ENCODE measurements around the gene METTL5.
"Not testable (repeated sequence)": the region's sequence is repeated elsewhere in the genome, so short reads cannot be mapped to it uniquely, and the experiment has no call there.

Gene METTL5

GRCh38 chr2:169827272-169828140 lies 2.8 kb upstream of the METTL5 start, which contains the start of gene UBR3:
Gene UBR3, plus strand, starts transcription at chr2:169827454. Its CDS starts 54 bp downstream, at chr2:169827508.
- H3K9me3 ChIP-seq (ENCODE audit: insufficient read depth, low read length): no peaks in the 10 kb centered on the region
- no peaks in the 10 kb centered on the region for H3K4me1 ChIP-seq (ENCODE audit: insufficient read depth, insufficient read length)
- TF ChIP-seq ZNF274 (IDR thresholded peaks at IDR 0.05; ENCODE audit: low read depth, low read length) (no peak), YY1 (IDR thresholded peaks at IDR 0.05; ENCODE audit: insufficient read depth, insufficient read length) (peak; percentile 55), SUZ12 (IDR thresholded peaks at IDR 0.05; ENCODE audit: extremely low read depth, insufficient read depth, insufficient read length) (no peak)
- DNase-seq (ENCODE audit: low read depth, low spot score): peak; percentile 90
- peak within 1 kb of the TSS; percentile 94 for H3K9ac ChIP-seq (ENCODE audit: insufficient read length, low read depth)
- peak within 1 kb of the TSS; percentile 94 for H3K4me3 ChIP-seq (ENCODE audit: insufficient read length, low read depth)
- H3K36me3 ChIP-seq (ENCODE audit: insufficient read depth, insufficient read length, low read length): peaks cover 10% of the 10 kb centered on the region
- no peaks in the 10 kb centered on the region for H3K27me3 ChIP-seq (ENCODE audit: insufficient read depth, insufficient read length)

GRCh38 chr2:169823996-169824372 lies 721 bp downstream of the METTL5 start:
- H3K9me3 ChIP-seq (ENCODE audit: insufficient read depth, low read length): no peaks in the 10 kb centered on the region

GRCh38 chr2:169822785-169823392 lies 1.8 kb downstream of the METTL5 start:
- Histone ChIP-seq H3K9me3 (ENCODE audit: insufficient read depth, low read length) (no peaks in the 10 kb centered on the region), H3K36me3 (ENCODE audit: insufficient read depth, insufficient read length, low read length) (peaks cover 46% of the 10 kb centered on the region), H3K27me3 (ENCODE audit: insufficient read depth, insufficient read length) (no peaks in the 10 kb centered on the region), H3K9ac (ENCODE audit: insufficient read length, low read depth) (no peak overlapping the region), H3K4me3 (ENCODE audit: insufficient read length, low read depth) (no peak overlapping the region), H3K4me1 (ENCODE audit: insufficient read depth, insufficient read length) (no peaks in the 10 kb centered on the region)
- TF ChIP-seq YY1 (IDR thresholded peaks at IDR 0.05; ENCODE audit: insufficient read depth, insufficient read length) (no peak), ZNF274 (IDR thresholded peaks at IDR 0.05; ENCODE audit: low read depth, low read length) (no peak), SUZ12 (IDR thresholded peaks at IDR 0.05; ENCODE audit: extremely low read depth, insufficient read depth, insufficient read length) (no peak)
- no peak for DNase-seq (ENCODE audit: low read depth, low spot score)

More at GRCh38 chr2:169823996-169824372, 721 bp downstream of the METTL5 start:
- Histone ChIP-seq H3K27me3 (ENCODE audit: insufficient read depth, insufficient read length) (no peaks in the 10 kb centered on the region), H3K4me3 (ENCODE audit: insufficient read length, low read depth) (peak overlapping the region; percentile 87), H3K36me3 (ENCODE audit: insufficient read depth, insufficient read length, low read length) (peaks cover 35% of the 10 kb centered on the region), H3K9ac (ENCODE audit: insufficient read length, low read depth) (peak overlapping the region; percentile 88), H3K4me1 (ENCODE audit: insufficient read depth, insufficient read length) (no peaks in the 10 kb centered on the region)
- no peak for DNase-seq (ENCODE audit: low read depth, low spot score)
- TF ChIP-seq YY1 (IDR thresholded peaks at IDR 0.05; ENCODE audit: insufficient read depth, insufficient read length) (no peak), SUZ12 (IDR thresholded peaks at IDR 0.05; ENCODE audit: extremely low read depth, insufficient read depth, insufficient read length) (no peak), ZNF274 (IDR thresholded peaks at IDR 0.05; ENCODE audit: low read depth, low read length) (no peak)

GRCh38 chr2:169822036-169822435 lies 2.7 kb downstream of the METTL5 start:
- TF ChIP-seq ZNF274 (IDR thresholded peaks at IDR 0.05; ENCODE audit: low read depth, low read length) (no peak), YY1 (IDR thresholded peaks at IDR 0.05; ENCODE audit: insufficient read depth, insufficient read length) (no peak), SUZ12 (IDR thresholded peaks at IDR 0.05; ENCODE audit: extremely low read depth, insufficient read depth, insufficient read length) (no peak)
- Histone ChIP-seq H3K9ac (ENCODE audit: insufficient read length, low read depth) (no peak overlapping the region), H3K4me3 (ENCODE audit: insufficient read length, low read depth) (no peak overlapping the region), H3K4me1 (ENCODE audit: insufficient read depth, insufficient read length) (no peaks in the 10 kb centered on the region), H3K27me3 (ENCODE audit: insufficient read depth, insufficient read length) (no peaks in the 10 kb centered on the region), H3K36me3 (ENCODE audit: insufficient read depth, insufficient read length, low read length) (peaks cover 51% of the 10 kb centered on the region), H3K9me3 (ENCODE audit: insufficient read depth, low read length) (no peaks in the 10 kb centered on the region)
- DNase-seq (ENCODE audit: low read depth, low spot score): no peak

GRCh38 chr2:169820101-169820500 lies 4.6 kb downstream of the METTL5 start:
- not testable (repeated sequence) for DNase-seq (ENCODE audit: low read depth, low spot score); H3K9me3 ChIP-seq (ENCODE audit: insufficient read depth, low read length); H3K4me1 ChIP-seq (ENCODE audit: insufficient read depth, insufficient read length); H3K27me3 ChIP-seq (ENCODE audit: insufficient read depth, insufficient read length); H3K4me3 ChIP-seq (ENCODE audit: insufficient read length, low read depth); H3K9ac ChIP-seq (ENCODE audit: insufficient read length, low read depth)
- H3K36me3 ChIP-seq (ENCODE audit: insufficient read depth, insufficient read length, low read length): peaks cover 62% of the 10 kb centered on the region

- DNase-seq (ENCODE audit: low read depth, low spot score): no peak
- TF ChIP-seq YY1 (IDR thresholded peaks at IDR 0.05; ENCODE audit: insufficient read depth, insufficient read length) (no peak), ZNF274 (IDR thresholded peaks at IDR 0.05; ENCODE audit: low read depth, low read length) (no peak), SUZ12 (IDR thresholded peaks at IDR 0.05; ENCODE audit: extremely low read depth, insufficient read depth, insufficient read length) (no peak)
- Histone ChIP-seq H3K9ac (ENCODE audit: insufficient read length, low read depth) (no peak overlapping the region), H3K4me1 (ENCODE audit: insufficient read depth, insufficient read length) (no peaks in the 10 kb centered on the region), H3K9me3 (ENCODE audit: insufficient read depth, low read length) (no peaks in the 10 kb centered on the region), H3K36me3 (ENCODE audit: insufficient read depth, insufficient read length, low read length) (peaks cover 67% of the 10 kb centered on the region), H3K4me3 (ENCODE audit: insufficient read length, low read depth) (no peak overlapping the region), H3K27me3 (ENCODE audit: insufficient read depth, insufficient read length) (no peaks in the 10 kb centered on the region)
These were observed 5.6 kb downstream of the METTL5 start for GRCh38 chr2:169819106-169819505.

GRCh38 chr2:169818241-169818640 lies 6.5 kb downstream of the METTL5 start:
- no peak overlapping the region for H3K9ac ChIP-seq (ENCODE audit: insufficient read length, low read depth)
- TF ChIP-seq YY1 (IDR thresholded peaks at IDR 0.05; ENCODE audit: insufficient read depth, insufficient read length) (no peak), ZNF274 (IDR thresholded peaks at IDR 0.05; ENCODE audit: low read depth, low read length) (no peak), SUZ12 (IDR thresholded peaks at IDR 0.05; ENCODE audit: extremely low read depth, insufficient read depth, insufficient read length) (no peak)
- no peaks in the 10 kb centered on the region for H3K9me3 ChIP-seq (ENCODE audit: insufficient read depth, low read length)
- no peak for DNase-seq (ENCODE audit: low read depth, low spot score)
- no peaks in the 10 kb centered on the region for H3K4me1 ChIP-seq (ENCODE audit: insufficient read depth, insufficient read length)
- H3K27me3 ChIP-seq (ENCODE audit: insufficient read depth, insufficient read length): no peaks in the 10 kb centered on the region
- H3K36me3 ChIP-seq (ENCODE audit: insufficient read depth, insufficient read length, low read length): peaks cover 73% of the 10 kb centered on the region
- no peak overlapping the region for H3K4me3 ChIP-seq (ENCODE audit: insufficient read length, low read depth)

- H3K9me3 ChIP-seq (ENCODE audit: insufficient read depth, low read length); H3K27me3 ChIP-seq (ENCODE audit: insufficient read depth, insufficient read length); DNase-seq (ENCODE audit: low read depth, low spot score); H3K4me3 ChIP-seq (ENCODE audit: insufficient read length, low read depth); H3K9ac ChIP-seq (ENCODE audit: insufficient read length, low read depth); H3K4me1 ChIP-seq (ENCODE audit: insufficient read depth, insufficient read length): not testable (repeated sequence)
- peaks cover 72% of the 10 kb centered on the region for H3K36me3 ChIP-seq (ENCODE audit: insufficient read depth, insufficient read length, low read length)
These were observed 7.3 kb downstream of the METTL5 start for GRCh38 chr2:169817369-169817768.

GRCh38 chr2:169816961-169817360 lies 7.7 kb downstream of the METTL5 start:
- H3K27me3 ChIP-seq (ENCODE audit: insufficient read depth, insufficient read length); H3K9ac ChIP-seq (ENCODE audit: insufficient read length, low read depth); H3K4me3 ChIP-seq (ENCODE audit: insufficient read length, low read depth); DNase-seq (ENCODE audit: low read depth, low spot score); H3K4me1 ChIP-seq (ENCODE audit: insufficient read depth, insufficient read length); H3K9me3 ChIP-seq (ENCODE audit: insufficient read depth, low read length): not testable (repeated sequence)
- H3K36me3 ChIP-seq (ENCODE audit: insufficient read depth, insufficient read length, low read length): peaks cover 73% of the 10 kb centered on the region
